HG03159 (cell line): Measurements from ENCODE around the gene MFRP.

Experiments
- ATAC-seq: cut with Tn5 transposase; IDR thresholded peaks from one replicate; pipeline ENCODE4 v1.9.1; 2021; ENCODE audit warnings: mild to moderate bottlenecking, moderate library complexity; ENCODE audit not compliant: unreplicated experiment

Gene MFRP

DNA sequence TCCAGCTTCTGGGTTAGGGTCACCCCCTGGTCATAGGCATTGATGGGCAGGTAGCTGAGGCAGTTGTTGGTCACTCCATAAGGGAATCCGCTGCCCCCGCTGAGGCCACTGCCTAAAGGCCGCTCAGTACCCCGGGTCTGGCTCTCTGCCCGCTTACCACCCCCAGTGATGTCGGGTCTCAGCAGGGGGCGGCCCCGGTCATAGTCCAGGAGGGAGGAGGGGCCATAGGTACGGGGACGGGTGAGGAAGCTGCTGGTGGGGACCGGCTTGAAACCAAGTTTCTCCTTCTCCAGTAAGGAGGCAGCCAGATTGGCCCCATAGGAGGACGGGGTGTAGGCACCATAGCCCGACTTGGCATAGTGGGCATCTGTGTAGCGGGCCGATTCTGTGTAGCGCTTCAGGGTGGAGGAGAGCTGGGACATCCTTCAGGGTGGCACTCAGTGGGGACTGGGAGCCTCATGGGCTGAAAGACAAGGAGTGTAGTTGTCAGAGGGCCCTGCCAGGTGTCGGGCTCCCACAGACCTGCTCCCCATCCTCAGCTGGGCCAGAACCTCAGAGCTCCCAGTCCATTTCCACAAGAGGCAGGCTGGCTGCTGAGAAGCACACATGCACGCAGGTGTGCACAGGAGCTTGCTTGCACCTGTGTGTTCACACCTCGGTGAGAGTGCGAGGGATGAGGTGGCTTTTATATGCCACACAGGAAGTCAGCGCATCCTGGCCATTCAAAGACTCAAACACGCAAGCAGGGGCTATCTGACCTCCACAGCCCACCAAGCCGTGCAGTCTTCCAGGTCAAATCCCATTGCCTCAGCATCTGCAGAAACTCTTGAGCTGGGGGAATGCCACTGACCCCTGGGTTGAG is 26.8 kb upstream of the MFRP start:
- no peak for ATAC-seq

DNA sequence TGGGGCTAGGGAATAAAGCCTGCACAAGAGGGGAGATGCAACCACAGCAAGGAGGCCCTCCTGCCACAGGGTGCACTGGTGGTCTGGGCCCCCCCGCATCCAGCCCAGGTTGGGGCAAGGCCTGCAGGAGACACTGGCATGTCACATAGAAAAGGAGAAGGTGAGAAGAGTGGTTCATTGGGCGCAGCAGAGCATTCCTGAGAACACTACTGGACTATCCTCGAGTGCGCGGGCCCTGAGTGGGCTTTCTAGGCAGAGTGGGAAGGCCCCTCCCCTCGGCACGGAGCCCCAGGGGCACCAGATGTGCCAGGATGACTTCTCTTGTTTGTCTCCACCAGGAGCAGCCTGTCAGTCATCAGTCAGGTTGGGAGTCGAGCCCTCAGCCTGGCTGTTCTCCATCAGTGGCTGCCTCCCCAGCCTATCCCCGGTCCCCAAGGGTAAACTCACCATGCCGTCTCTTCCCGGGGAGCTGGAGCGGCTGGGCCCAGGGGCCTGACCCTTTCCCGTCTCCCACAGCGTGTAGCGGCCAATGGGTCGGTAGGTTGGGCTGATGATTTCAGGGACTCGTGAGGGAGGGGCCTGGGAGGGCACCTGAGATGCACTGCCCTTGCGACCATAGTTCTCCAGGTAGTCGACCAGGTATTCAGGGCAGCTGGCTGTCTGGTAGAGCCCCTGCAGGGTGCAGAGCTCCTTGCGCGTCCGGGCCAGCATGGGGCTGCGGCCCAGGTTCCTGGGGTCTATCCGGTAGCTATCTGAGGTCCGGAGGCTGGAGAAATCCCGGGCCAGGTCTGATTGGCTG is 26.0 kb upstream of the MFRP start:
- ATAC-seq = no peak

DNA sequence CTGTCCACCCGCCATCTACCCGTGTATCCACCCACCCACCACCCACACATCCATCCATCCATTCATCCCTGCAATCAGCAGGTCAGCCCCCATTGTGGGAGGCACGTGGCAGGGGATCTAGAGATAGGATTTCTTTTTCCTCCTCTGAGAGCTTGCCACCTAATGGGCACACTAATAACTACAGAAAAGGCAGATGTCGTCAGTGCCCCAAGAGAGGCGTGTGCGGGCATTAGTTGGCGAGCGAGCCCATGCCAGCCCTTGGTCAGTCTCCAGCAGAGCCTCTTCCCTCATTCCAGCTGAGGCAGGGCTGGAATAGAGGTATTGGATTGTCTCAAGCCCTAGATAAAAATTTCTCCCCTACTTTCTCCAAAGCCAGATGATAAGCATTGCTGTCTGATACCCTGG is 25.3 kb upstream of the MFRP start:
- ATAC-seq = no peak

DNA sequence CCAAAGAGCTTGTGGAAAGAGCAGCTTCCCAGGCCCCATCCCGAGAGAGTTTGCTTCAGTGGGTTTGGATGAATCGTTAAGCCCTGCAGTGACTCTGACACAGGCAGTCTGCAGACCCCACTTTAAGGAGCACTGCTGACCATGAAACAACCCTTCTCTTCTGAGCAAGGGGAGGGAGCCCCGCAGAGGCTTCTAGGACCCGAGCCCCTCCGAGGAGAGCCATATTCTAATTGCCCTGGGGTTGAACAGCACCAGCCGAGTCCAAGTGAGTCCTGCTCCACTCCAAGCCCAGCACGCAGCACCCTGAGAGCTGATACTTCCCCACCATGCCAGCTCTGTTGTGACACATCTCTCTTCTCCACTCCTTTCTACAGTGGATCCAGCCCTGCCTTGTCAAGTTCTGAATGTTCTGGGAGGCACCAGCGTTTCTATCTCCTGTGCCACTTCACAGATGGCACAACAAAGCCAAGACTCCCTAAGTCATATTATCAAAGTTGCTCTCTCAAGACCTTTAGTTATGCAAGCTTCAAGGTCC is 24.6 kb upstream of the MFRP start:
- no peak for ATAC-seq

DNA sequence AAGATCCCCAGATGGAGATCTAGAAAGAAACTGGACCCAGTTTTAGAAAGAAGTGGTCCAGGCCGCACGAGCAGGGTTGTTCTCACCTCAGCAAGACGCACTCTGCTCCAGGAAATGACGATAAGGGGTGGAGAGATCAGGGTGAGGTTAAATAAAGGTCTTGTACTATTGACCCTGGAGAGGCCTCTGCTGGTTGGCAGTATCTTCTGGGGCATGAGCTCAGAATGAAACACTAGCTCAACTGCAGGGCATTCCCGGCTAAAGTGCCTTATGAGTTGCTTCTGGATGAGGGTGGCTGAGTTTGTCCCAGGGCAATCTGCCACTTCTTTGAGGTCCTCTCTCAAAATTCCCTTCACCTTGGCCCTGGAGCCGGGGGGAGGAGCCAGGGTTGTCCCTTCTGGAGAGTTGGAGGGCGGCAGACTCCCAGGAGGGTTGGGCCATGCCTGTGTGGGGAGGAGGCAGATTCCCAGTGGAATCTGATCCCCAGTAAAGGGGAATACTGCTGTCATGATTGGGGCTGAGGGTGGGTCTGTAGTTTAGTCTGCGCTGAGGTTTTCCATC is 24.1 kb upstream of the MFRP start:
- ATAC-seq = no peak

DNA sequence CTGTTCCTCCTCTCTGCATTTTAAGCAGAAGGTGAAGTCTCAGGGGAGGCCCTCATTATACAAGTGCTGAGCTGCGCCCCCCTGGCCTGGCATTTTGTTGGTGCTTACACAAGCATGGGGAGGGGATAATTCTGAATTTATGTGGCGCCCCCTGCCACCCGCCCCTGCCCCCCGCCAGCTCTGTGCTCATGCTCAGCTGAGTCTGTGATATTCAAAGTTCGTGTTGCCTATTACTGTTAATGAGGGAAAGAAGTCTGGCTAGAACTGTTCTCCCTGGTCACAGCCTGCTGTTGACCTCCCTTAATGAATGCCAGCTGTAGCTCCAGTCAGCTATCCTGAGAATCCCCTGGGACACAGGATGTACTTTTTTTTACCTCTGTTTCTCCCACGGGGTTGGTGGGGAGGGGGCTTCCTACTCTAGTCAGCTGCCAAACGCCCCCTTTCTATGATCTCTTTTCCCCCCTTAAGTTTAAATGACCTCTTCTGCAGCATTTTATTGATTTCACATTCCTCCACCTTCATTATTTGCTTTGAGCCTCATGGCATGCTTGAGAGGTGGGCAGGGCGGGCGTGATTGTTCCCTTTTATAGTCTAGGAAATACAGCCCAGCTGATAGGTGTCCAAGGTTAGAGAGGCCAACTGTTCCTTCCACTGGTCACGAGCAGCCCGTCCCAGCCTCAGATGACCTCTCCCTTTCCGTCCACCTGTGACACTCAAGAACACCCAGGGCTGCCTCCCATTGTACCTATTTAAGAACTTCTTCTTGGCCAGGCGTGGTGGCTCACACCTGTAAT is 22.8 kb upstream of the MFRP start:
- ATAC-seq = no peak

DNA sequence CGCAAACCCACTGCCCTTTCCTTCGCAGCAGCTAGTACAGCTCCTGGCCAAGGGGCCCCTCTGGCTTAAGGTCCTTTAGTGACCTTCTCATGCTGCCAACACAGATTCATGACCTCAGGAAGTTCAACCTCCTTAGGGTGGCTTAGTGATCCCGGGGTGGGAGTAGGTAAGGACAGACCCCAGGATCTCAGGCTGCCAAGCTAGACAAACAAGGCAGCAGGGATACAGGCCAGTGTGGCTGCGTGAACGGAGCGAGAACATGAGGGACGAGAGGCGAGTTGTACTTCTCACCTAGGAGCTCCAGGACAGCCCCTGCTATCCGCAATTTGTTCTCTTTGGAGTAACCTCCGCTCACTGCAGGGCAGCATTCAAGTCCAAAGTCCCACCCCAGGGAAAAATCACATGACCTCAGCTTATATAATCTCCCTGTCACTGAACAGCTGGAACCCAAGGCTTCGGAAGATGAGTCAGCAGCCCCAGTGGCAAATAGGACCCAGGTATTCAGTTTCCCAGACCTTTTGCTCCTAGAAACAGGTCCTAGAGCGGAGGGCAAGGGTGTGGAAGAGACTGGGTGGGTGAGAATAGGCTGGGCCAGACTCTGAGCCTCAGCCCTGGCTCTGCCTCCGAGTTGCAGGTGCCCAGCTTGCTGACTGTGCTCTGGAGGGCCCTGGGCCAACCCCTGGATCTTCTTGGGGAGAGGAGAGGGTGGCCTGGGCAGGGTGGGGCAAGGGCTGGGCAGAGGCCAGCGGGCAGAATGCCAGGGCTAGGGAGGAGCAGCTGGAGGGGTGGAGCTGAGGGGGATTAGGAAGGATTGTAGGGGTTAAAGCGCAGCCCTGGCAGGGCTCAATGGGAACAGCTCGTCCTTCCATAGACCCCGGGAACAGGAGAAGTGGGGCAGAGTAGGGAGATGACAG is 21.9 kb upstream of the MFRP start:
- no peak for ATAC-seq

DNA sequence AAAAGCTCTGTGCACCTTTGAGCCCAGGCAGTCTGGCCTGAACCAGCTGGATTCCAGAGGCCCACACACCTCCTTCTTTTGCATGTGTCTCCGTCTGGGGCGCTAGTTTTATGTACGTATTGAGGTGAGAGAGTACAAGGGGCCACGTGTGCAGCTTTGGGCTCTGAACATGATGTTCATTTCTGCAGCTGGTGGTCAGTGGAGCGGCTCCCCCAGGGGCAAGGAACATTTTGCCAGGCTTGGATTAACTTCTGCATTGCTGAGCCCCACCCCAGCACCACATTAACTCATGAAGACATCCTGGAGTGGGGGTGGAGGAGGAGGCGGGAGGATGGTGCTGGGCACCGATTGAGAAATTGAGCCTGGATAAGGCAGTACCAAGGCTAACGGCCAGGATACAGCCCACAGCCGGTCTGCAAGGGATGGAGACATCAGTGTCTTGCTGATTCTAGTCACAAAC is 21.2 kb upstream of the MFRP start:
- ATAC-seq = no peak

DNA sequence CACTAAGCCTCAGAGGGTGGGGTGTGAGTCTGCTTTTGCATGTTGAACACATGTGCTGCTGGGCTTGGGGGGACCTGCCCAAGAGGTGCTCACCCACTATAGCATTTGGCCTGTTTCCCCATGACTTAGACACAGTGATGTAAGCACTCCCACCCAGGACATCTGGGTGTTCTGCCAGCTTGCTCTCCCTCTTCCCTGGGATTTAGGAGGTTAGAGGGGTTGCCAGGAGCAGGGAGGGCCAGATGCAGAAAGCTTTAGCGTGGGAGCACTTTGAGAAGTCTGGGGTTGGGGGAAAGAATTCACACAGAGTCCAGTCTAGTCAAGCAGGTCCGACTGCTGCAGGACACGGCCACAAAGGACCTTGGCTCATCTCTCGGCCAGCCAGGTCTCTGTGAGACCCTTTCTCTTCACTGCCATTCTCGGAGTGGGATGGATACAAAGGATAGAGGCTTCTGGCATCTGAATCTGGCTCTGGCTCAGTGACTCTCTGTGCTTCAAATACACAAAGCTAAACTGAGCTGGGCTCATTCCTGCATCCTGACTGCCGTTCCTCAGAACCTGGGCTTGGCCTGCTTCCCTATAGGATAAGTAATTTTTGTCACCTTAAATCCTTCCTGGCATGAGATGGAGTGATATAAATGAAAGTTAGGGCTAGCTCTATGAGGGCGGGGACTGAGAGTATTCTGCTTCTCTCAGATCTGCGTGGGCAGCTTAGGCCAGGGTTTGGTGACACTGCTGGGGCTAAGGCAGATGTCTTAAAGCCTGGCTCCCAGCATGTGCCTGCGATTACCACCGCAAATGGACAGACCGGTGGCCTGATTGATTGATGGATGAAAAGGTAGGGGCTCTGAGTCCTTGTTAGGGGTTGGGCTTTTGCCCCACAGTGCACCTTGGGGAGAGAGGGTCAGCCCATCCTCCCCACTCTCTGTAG is 20.4 kb upstream of the MFRP start:
- no peak for ATAC-seq

DNA sequence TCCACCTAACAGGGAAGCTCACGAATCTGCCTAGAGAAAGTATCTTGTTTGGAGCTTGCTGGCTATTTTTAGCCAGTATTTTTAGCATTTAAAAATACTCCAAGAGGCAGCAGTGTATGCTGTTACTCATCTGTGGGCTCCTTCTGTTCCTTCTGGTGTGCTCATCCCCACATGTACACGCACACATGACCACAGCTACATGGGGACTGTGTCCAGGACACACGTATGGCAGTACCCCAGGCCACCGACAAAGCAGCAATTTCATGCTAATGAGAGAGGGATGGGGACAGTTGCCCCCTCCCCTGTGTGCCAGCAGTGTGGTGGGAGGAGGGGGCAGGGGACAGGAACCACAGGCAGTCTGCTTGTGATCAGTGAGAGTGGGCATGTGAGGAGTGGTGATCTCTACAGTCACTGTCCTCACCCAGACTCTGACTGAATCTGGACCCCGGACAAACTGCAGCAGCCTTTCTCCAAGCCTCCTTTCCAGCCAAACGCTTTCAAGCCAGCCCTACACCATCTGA is 18.6 kb upstream of the MFRP start:
- ATAC-seq = no peak

DNA sequence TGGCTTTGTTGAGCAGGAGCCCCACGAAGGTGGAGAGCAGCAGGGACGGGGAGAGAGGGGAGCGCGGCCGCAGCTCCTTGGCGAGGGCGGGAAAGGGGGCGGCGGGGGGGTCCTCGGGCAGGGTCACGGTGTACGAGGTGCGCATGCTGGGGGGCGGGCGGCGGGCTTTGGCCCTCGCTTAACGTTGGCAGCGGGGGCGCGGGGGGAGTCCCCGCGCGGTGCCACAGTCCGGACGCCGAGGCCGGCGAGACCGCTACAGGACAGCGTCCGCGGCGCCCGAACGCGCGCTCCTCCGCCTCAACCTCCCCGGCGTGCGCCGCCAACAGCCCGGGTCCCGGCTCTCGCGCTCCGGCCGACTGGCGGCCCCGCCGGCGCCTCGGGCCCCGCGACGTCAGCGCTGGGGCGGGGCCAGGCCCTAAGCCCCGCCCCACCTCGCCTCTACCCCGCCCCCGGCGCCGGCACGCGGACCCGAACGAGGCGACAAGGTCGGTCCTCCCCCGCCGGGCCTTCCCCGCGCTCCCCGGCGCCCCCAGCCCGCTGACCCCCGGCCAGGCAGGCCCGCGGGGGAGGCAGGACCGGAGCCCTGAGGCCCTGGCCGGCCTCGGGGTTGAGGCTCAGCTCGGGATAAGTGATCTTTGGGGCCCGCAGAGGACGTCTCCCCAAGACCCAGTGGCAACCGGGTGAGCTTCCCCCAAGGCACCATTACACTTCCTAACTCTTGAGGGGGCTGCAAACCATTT is 17.5 kb upstream of the MFRP start:
- no peak for ATAC-seq

DNA sequence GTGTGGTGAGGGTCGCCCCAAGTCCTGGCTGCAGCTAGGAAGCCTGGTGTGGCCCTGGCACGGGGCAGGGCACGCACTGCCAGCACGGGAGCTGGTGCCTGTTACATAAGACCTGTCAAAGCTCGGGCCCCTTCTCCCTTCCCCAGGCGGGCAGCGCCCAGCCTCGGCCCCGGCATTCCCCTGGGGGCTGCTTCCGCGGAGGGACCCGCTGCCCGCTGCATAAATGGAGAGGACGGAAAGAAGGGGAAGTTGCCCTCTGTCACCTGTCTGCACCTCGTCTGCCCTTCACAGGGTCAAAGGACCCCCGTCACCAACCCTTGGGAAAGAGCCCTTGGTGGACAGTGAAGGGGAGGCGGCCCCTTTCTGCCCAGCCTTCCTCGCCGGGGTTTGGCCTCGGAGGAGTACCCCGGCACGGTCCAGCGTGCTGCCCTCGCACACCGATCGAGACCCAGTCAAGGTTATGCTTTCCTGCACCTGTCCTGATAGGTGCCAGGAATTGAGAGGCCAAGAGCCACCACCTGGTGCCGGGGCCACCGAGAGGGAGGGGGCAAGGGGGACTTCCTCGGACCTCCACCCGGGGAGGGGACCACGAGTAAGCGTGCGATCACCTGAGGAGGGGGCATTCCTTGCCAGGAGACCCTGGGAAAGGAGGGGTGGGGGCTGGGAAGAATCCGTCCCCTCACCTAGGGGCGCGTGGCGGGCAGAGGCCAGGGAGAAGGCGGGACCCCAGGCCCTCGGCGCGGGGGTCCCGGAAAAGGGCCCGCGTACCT is 16.8 kb upstream of the MFRP start:
- no peak for ATAC-seq

DNA sequence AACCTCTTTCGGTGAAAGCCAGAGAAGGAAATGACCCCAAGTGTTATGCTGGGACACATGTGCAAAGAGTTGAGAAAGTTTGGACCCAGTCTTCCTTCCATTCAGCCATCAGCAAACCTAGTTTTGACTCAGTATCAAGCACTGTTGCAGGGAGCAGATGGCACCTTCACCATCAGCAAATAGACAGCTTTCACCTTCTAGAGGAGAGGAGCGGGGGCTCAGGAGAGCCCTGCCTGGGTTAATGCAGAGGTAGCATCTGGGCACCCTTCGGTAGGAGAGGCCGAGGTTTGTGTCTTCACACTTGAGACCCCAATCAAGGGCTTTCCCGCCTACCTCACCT is 16.2 kb upstream of the MFRP start:
- ATAC-seq = no peak

DNA sequence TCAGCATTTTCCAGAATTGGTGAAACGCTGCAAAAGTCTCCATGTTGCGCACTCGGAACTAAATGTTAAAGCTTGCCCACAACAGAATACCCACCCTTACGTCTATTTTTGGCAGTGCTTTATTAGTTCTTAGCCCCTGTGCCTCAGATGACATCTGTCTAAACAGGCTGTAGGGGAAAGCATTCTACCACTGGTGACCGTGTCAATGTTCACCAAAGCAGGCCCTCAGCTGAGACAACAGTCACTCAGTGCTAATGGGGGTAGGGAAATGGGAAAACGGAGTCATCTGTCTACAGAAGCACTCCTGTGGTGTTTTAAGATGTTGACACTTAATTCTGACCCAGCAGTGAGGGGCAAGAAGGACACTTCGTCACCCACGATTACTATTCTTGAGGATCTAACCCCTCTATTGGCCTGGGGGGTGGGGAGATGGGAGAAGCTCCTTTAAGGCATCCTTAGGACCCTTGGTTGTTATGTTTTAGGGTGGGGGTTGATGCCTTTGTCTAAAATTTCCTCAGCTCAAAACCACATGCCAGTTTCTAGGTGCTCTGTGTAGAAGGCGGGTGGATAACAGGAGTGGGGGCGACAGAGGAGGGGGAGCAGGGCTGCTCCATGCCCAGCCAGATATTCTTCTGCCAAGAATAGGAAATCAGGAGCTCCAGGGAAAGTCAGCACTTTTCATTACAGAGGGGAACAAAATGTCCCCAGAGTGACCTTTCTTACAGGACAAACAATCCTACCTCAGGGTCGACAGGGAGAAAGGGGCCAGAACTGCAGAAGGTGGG is 15.6 kb upstream of the MFRP start:
- no peak for ATAC-seq

DNA sequence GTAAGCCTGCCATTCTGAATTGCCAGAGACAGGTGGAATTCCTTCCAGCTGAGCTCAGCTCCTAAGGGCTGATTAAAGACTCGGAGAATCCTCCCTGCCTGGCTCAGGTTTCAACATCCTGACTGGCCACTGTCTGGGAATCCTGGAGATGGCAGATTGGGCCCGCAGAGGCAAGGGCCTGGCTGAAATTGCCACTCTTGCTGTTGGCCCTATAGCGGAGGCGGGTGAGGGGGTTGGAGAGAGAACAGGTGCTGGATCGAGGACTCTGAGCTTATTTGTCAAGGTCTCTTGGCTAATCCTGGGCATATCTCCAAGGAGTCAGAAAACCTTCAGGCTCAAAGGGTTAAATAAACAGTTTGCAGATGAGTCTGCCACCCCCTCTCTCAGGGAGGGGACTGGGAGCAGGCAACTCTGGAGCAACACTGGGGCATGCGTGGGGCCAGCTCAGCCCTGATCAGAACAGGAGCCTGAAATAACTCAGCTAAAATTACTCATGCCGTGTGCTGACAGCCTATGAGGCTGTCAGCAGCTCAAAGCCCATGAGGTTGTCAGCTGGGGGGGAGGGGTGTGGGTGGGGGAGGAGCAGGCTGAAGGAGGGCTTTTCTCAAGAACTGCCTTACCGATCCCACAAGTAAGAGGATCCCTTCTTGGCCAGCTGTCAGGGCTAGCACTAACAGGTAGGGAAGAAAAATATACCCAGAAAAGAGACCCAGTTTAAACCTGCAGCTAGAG is 14.7 kb upstream of the MFRP start:
- no peak for ATAC-seq
